ENCODE measurements around the gene KLHL7.
"Not testable (repeated sequence)": the region's sequence is repeated elsewhere in the genome, so short reads cannot be mapped to it uniquely, and the experiment has no call there.

KLHL7 gene

DNA sequence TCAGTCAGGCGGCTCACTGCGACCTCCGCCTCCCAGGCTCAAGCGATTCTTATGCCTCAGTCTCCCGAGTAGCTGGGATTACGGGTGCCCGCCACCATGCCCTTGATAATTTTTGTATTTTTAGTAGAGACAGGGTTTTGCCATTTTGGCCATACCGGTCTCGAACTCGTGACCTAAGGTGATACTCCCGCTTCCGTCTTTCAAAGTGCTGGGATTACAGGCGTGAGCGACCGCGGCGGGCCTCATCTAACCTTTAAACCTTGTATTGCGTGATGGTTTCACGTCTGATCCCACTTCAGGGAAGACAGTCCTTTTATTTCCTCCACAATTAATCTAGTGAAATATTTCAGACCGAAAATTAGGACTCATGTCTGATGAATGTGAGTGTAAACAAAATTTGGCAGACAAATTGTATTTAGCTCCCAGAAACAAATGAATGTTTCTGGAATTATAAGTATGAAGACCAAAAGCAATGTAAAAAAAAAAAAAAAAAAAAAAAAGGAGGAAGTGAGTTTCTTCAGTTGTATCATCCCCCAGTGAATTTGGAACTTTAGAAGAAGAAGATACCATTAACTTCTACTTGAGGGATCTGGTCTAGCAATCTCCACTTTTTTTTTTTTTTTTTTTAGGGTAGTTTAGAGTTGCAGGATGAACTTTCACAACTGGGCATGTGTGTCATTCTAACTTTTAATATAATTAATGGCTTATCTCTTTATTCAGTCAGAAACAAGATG, 77.9 kb downstream of the KLHL7 start:
- no peak for DNase-seq

DNA sequence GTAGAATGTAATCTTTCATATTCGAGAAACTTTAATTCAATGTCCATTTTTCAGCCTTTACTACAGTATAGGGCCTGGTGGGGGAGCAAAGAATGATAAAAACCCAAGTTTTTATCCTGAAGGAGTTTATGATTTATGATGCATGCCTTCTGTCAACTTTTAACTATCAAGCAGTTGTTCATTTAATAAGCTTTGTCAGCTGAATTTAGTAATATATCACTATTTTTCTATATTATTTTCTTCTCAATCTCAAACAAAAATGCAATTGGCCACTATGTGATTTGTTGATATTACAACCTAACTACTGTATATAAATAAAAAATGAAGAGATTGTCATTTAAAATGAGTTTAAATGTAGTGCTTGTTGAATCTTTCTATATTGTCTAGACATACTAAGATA, 78.7 kb downstream of the KLHL7 start:
- no peak for DNase-seq

GRCh38 chr7:23184709-23185359, 79.2 kb downstream of the KLHL7 start:
- DNase-seq: peak; percentile 47

GRCh38 chr7:23185980-23186379, 80.4 kb downstream of the KLHL7 start:
- DNase-seq: no peak

DNA sequence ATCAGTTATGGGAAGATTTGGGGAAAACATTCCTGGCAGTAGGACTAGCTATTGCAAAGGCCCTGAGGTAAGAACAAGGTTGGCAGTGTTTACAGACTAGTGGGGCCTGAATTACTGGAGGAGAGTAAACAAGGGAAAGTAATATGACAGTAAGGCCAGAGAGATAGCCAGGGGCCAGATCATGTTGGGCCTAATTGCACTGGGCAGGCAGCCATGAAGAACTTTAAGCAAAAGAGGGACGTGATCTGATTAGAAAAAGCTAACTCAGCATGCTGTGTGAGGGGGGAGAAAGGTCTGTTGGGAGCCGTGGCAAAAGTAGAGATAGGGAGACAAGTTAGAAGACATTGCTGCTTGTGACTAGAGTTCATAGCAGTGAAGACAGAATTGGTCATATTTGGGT, 85.4 kb downstream of the KLHL7 start:
- DNase-seq: no peak

GRCh38 chr7:23193650-23194227, 88.2 kb downstream of the KLHL7 start:
- DNase-seq: not testable (repeated sequence)

GRCh38 chr7:23196306-23196705, 90.7 kb downstream of the KLHL7 start:
- no peak for DNase-seq

GRCh38 chr7:23197745-23198144, 92.2 kb downstream of the KLHL7 start:
- DNase-seq: not testable (repeated sequence)

- DNase-seq: no peak
Observed at GRCh38 chr7:23200331-23200730, 94.7 kb downstream of the KLHL7 start.

GRCh38 chr7:23204241-23204640, 98.7 kb downstream of the KLHL7 start:
- DNase-seq: no peak

DNA sequence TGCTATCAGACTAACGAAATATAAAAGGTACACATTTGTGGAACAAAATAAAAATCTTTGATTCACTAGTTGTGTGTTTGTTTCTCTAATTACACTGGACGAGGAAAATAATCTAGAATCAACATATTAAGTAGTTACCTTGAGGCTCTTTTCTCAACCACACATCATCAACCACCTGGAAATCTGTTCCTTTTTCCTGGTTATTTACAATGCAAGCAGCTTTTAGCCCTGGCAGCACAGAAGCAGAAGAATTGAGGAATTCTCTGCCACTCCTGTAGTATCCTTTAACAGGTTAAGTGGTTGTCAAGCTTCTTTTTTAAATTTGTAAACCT, 100.0 kb downstream of the KLHL7 start:
- DNase-seq: no peak

DNA sequence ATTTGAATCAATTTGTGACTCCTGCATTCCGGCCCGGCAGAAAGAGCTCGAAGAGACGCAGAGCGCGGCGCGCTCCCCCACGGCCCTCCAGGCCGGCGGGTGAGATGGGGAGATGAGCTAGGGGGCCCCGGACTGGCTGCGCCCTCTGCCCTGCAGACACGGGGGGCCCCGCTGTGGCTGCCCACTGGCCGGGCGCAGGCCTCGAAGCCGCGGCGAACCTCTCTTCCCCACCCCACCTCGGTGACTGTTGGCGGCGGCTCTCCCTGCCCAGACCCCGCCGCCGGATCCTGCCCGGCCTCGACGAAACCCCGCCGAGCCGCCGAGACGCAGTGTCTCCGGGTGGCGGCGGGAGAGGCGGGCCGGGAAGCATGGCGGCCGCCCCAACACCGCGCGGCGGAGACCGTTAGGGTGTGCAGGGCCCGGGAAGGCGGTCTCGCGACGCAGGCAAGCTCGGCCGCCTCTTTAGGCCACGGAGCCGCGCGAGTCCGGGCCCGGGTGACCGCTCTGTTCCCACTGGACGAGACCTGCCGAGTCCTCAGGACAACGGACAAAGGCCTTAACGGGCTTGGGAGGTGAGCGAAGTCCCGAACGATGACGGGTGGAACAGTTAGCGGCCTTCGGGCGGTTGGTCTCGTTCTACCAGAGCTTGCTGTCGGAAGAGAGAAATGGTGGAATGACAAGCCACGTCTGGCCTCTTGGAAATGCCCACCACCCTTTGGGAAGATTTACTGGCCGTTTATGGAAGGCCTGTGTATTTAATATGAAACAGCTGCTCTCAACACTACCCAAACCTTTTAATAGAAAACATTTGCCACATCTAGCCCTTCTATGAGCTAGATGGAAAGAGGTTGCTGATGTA, 100.6 kb downstream of the KLHL7 start:
- peak; percentile 23 for DNase-seq

- no peak for DNase-seq
Observed at GRCh38 chr7:23207021-23207420, 101.4 kb downstream of the KLHL7 start.

- no peak for DNase-seq
Observed at GRCh38 chr7:23207884-23208283, 102.3 kb downstream of the KLHL7 start.

DNA sequence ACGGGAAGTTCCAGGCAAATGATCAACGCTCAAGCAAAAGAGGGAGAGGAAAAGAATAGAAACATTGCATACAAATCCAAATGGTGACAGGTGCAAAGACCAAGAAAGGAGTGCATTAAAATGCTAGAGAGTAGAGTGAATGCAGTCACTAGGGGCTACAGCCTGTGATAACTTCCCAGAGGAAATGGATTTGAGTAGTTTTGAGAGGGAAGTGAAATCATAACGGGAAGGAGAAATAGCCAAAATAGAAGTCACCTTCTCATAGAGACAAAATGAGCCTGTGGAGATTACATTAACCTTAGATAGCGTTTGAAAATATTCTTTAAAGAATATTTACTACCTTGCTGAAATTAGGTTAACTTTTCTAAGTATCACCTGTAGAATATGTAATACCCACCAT, 102.7 kb downstream of the KLHL7 start:
- no peak for DNase-seq

GRCh38 chr7:23210506-23210905, 104.9 kb downstream of the KLHL7 start:
- DNase-seq: no peak

- no peak for DNase-seq
Observed at GRCh38 chr7:23211589-23211988, 106.0 kb downstream of the KLHL7 start.

DNA sequence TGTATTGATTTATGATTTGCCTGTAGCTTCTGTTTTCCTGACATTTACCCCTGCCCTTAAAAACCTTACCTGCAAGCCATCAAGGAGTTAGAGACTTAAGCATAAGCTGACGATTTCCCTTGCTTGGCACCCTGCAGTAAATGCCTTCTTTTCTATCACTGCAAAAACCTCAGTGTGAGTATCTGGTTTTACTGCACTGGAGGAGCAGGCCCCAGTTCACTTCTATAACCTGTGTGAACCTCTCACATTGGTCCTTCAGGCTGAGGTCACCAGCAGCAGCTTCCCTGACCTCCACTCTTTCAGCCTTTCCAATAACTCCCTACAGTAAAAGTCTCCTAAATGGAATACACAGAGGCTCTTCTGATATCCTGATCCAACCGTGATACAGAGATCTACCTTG, 106.8 kb downstream of the KLHL7 start:
- DNase-seq: no peak

- DNase-seq: no peak
Observed at GRCh38 chr7:23212841-23213240, 107.3 kb downstream of the KLHL7 start.

- DNase-seq: no peak
Observed at GRCh38 chr7:23213755-23214154, 108.2 kb downstream of the KLHL7 start.

GRCh38 chr7:23214423-23214822, 108.8 kb downstream of the KLHL7 start:
- DNase-seq: no peak

GRCh38 chr7:23214938-23215337, 109.4 kb downstream of the KLHL7 start:
- DNase-seq: no peak

- no peak for DNase-seq
Observed at GRCh38 chr7:23216021-23216420, 110.4 kb downstream of the KLHL7 start.

DNA sequence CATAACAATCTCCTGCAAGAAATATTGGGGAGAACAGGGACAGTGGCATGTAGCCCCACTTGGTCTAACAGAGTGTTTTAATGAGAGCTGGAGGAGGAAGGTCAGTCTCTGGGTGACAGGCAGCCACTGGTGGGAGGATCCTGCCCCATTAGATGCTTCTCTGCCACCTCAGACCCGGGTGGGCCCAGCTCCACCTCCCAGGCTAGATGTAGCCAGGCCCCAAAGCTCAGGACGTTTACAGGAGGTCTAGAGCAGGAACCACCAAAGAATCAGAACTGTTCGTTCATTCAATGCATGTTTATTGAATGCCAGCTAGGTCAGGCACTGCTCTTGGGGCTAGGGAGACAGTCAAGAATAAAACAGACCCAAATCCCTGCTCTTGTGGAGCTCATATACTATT, 112.6 kb downstream of the KLHL7 start:
- no peak for DNase-seq

Data from fibroblast of skin of right quadriceps (primary cell).